Astrocyte (in vitro differentiated cells and primary cell): ENCODE measurements around the gene ZAP70. TPM values are rescaled to one million over a fixed set of nuclear protein-coding genes. Genes with fewer than 3 reads are reported as not detected.

Experiments
- DNase-seq: peaks from one replicate; pipeline ENCODE4 v3.0.0-alpha.2; 2010; ENCODE audit warnings: low read depth
- FAIRE-seq: peaks from 2 replicates; lab custom pipeline; 2011; peaks lifted over from hg19 to GRCh38; lab: Jason Lieb, UNC
- H2AFZ ChIP-seq: 2 replicates; pipeline ENCODE4 v1.6.0; 2012; ENCODE audit warnings: low read depth, low read length, inconsistent platforms
- H3K27ac ChIP-seq: 2 replicates; pipeline ENCODE4 v1.5.1; 2011; ENCODE audit warnings: low read depth, low read length, inconsistent platforms
- H3K27me3 ChIP-seq: 2 replicates; pipeline ENCODE4 v1.6.0; 2011; ENCODE audit warnings: low read length, inconsistent platforms; ENCODE audit not compliant: insufficient read depth
- H3K36me3 ChIP-seq: 2 replicates; pipeline ENCODE4 v1.5.1; 2011; ENCODE audit warnings: low read length, inconsistent platforms; ENCODE audit not compliant: insufficient read depth
- H3K4me1 ChIP-seq: 2 replicates; pipeline ENCODE4 v1.5.1; 2011; ENCODE audit warnings: low read length, inconsistent platforms; ENCODE audit not compliant: insufficient read depth
- H3K4me2 ChIP-seq: 2 replicates; pipeline ENCODE4 v1.6.0; 2012; ENCODE audit warnings: low read length, inconsistent platforms
- H3K4me3 ChIP-seq: 2 replicates; pipeline ENCODE4 v1.5.1; 2011; ENCODE audit warnings: low read depth, mild to moderate bottlenecking, low read length, inconsistent platforms; ENCODE audit not compliant: insufficient read depth
- H3K79me2 ChIP-seq: 2 replicates; pipeline ENCODE4 v1.6.0; 2012; ENCODE audit warnings: mild to moderate bottlenecking, low read length, inconsistent platforms; ENCODE audit not compliant: insufficient read depth
- H3K9ac ChIP-seq: 2 replicates; pipeline ENCODE4 v1.6.0; 2012; ENCODE audit warnings: mild to moderate bottlenecking, low read length, inconsistent platforms
- H3K9me3 ChIP-seq: 2 replicates; pipeline ENCODE4 v1.5.1; 2012; ENCODE audit warnings: low read depth, mild to moderate bottlenecking, low read length, inconsistent platforms; ENCODE audit not compliant: insufficient read depth
- H4K20me1 ChIP-seq: 2 replicates; pipeline ENCODE4 v1.6.0; 2012; ENCODE audit warnings: low read length, inconsistent platforms; ENCODE audit not compliant: insufficient read depth
- H3K27ac Mint-ChIP-seq: one replicate; pipeline ENCODE4 v1.8.0; 2021; ENCODE audit warnings: mild to moderate bottlenecking, mixed read lengths; ENCODE audit not compliant: unreplicated experiment
- H3K27me3 Mint-ChIP-seq: one replicate; pipeline ENCODE4 v1.8.0; 2021; ENCODE audit warnings: low read depth, mixed read lengths; ENCODE audit not compliant: unreplicated experiment
- H3K36me3 Mint-ChIP-seq: one replicate; pipeline ENCODE4 v1.8.0; 2021; ENCODE audit warnings: low read depth, mixed read lengths; ENCODE audit not compliant: unreplicated experiment
- H3K4me1 Mint-ChIP-seq: one replicate; pipeline ENCODE4 v1.8.0; 2021; ENCODE audit warnings: low read depth, mixed read lengths; ENCODE audit not compliant: unreplicated experiment
- H3K4me3 Mint-ChIP-seq: one replicate; pipeline ENCODE4 v1.8.0; 2021; ENCODE audit warnings: mild to moderate bottlenecking, moderate library complexity, mixed read lengths; ENCODE audit not compliant: unreplicated experiment
- H3K9me3 Mint-ChIP-seq: one replicate; pipeline ENCODE4 v1.8.0; 2021; ENCODE audit warnings: mild to moderate bottlenecking, mixed read lengths; ENCODE audit not compliant: unreplicated experiment
- EZH2 ChIP-seq: IDR thresholded peaks from 2 replicates; pipeline ENCODE4 v1.6.1; 2012; ENCODE audit warnings: mild to moderate bottlenecking, low read length, inconsistent platforms; ENCODE audit not compliant: insufficient read depth
- total RNA-seq: library from RNA; stranded (reverse); gene quantifications from 2 replicates; pipeline ENCODE4 v1.2.1, GENCODE V29; 2021
- TF ChIP-seq, protein P1 (sequence below): IDR thresholded peaks from 2 replicates; pipeline ENCODE4 v1.5.1; 2011; ENCODE audit warnings: low read depth, mild to moderate bottlenecking, inconsistent platforms, low read length, moderate library complexity; ENCODE audit not compliant: insufficient read depth

Gene ZAP70
- total RNA-seq, 1 donor from 2014 or later, result 0.73 TPM

DNA sequence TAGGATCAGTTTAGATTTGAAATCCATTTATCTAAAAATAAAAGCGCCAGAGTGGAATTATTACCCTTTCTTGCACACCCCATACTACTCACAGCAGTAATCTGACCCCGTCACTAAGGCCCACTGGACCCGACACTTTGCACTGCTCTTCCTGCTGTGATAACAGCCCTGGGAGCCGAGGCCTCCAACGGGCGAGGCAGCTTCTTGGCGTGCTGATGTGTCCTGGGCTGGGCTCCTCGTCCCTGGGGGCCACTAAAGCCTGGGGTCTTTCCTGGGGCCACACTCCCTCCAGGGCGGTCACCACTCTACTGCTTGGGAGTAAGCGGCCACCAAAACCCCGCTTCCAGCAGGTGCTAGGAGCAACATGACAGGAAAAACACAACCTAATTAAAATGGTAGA is 61.7 kb downstream of the ZAP70 start:
- H3K9me3 Mint-ChIP-seq, result no peaks in the 10 kb centered on the region
- FAIRE-seq (no peak), DNase-seq (no peak)
- H3K4me3 Mint-ChIP-seq, result no peak overlapping the region
- Histone ChIP-seq H3K27ac (no peak overlapping the region), H3K4me1 (no peaks in the 10 kb centered on the region), H3K9me3 (no peaks in the 10 kb centered on the region), H3K4me3 (no peak overlapping the region), H3K79me2 (no peaks in the 10 kb centered on the region), H2AFZ (no peak overlapping the region), H4K20me1 (peaks cover 5% of the 10 kb centered on the region), H3K36me3 (peaks cover 3% of the 10 kb centered on the region), H3K27me3 (no peaks in the 10 kb centered on the region), H3K4me2 (no peak overlapping the region), H3K9ac (no peak overlapping the region)
- H3K4me1 Mint-ChIP-seq, result no peaks in the 10 kb centered on the region
- H3K36me3 Mint-ChIP-seq, result peaks cover 16% of the 10 kb centered on the region
- no peak overlapping the region for H3K27ac Mint-ChIP-seq
- TF ChIP-seq EZH2, result no peak
- TF ChIP-seq, protein P1, sequence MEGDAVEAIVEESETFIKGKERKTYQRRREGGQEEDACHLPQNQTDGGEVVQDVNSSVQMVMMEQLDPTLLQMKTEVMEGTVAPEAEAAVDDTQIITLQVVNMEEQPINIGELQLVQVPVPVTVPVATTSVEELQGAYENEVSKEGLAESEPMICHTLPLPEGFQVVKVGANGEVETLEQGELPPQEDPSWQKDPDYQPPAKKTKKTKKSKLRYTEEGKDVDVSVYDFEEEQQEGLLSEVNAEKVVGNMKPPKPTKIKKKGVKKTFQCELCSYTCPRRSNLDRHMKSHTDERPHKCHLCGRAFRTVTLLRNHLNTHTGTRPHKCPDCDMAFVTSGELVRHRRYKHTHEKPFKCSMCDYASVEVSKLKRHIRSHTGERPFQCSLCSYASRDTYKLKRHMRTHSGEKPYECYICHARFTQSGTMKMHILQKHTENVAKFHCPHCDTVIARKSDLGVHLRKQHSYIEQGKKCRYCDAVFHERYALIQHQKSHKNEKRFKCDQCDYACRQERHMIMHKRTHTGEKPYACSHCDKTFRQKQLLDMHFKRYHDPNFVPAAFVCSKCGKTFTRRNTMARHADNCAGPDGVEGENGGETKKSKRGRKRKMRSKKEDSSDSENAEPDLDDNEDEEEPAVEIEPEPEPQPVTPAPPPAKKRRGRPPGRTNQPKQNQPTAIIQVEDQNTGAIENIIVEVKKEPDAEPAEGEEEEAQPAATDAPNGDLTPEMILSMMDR, result no peak
- no peaks in the 10 kb centered on the region for H3K27me3 Mint-ChIP-seq

DNA sequence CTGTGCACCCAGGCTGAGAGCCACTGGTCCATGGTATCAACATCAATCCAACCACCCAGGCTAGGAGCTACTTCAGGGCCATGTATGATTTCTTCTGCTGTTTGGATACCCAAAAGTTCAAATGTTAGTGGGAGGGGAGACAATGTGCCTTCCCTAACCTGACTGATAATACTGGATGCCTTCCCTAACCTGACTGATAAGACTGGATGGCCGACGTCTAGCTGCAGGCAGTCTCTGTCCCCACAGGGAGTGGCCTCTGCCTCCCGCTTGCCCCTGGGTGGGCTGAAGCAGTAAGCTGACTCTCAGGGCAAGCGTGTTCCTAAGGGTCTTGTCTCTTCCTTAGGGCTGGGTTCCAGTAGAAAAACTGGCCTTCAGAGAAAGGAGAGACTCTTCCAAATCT is 65.8 kb downstream of the ZAP70 start:
- no peak for DNase-seq
- Mint-ChIP-seq H3K4me1 (no peaks in the 10 kb centered on the region), H3K27ac (no peak overlapping the region), H3K4me3 (no peak overlapping the region), H3K36me3 (peaks cover 14% of the 10 kb centered on the region), H3K9me3 (no peaks in the 10 kb centered on the region), H3K27me3 (no peaks in the 10 kb centered on the region)
- H3K36me3 ChIP-seq, result no peaks in the 10 kb centered on the region
- H3K27me3 ChIP-seq, result no peaks in the 10 kb centered on the region
- no peaks in the 10 kb centered on the region for H3K9me3 ChIP-seq
- FAIRE-seq, result no peak
- no peak overlapping the region for H3K4me2 ChIP-seq
- no peak overlapping the region for H3K27ac ChIP-seq
- H2AFZ ChIP-seq, result no peak overlapping the region
- TF ChIP-seq, protein P1, result no peak
- TF ChIP-seq EZH2, result no peak
- no peak overlapping the region for H3K4me3 ChIP-seq
- no peaks in the 10 kb centered on the region for H3K79me2 ChIP-seq
- no peak overlapping the region for H3K9ac ChIP-seq
- H3K4me1 ChIP-seq, result no peaks in the 10 kb centered on the region
- H4K20me1 ChIP-seq, result peaks cover 23% of the 10 kb centered on the region

DNA sequence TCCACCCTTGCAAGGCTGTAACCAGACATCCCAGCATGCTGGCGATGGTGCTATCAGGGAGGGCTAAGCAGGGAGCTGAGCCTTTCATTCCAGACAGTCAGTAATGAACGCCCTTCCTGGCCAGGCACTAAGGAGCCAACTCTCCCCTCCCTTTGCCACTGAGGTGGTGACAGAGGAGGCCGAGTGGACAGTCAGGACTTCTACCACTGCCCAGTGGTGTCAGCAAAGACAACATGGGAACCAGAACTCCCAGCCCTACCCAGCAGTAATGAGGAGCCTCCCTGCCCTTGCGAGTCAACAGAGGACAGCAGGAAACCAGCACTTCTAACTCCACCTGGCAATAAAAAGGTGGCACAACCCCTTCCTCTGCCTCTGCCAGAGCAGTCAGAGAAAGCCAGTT is 68.6 kb downstream of the ZAP70 start:
- H3K4me1 ChIP-seq, result no peaks in the 10 kb centered on the region
- Mint-ChIP-seq H3K4me1 (no peaks in the 10 kb centered on the region), H3K4me3 (no peak overlapping the region), H3K27ac (no peak overlapping the region), H3K27me3 (no peaks in the 10 kb centered on the region), H3K36me3 (peaks cover 4% of the 10 kb centered on the region), H3K9me3 (no peaks in the 10 kb centered on the region)
- H4K20me1 ChIP-seq, result peaks cover 18% of the 10 kb centered on the region
- H3K79me2 ChIP-seq, result no peaks in the 10 kb centered on the region
- H3K4me3 ChIP-seq, result no peak overlapping the region
- no peak for TF ChIP-seq EZH2
- TF ChIP-seq, protein P1, result no peak
- DNase-seq (no peak), FAIRE-seq (no peak)
- H3K4me2 ChIP-seq, result no peak overlapping the region
- H3K27me3 ChIP-seq, result no peaks in the 10 kb centered on the region
- no peaks in the 10 kb centered on the region for H3K36me3 ChIP-seq
- no peak overlapping the region for H3K9ac ChIP-seq
- no peak overlapping the region for H2AFZ ChIP-seq
- no peak overlapping the region for H3K27ac ChIP-seq
- H3K9me3 ChIP-seq, result no peaks in the 10 kb centered on the region
